GM12878 (cell line): ENCODE measurements around the gene EMSY. TPM values are rescaled to one million over a fixed set of nuclear protein-coding genes. Genes with fewer than 3 reads are reported as not detected.
"Not testable (repeated sequence)": the region's sequence is repeated elsewhere in the genome, so short reads cannot be mapped to it uniquely, and the experiment has no call there.

ENCODE experiments used
- ATAC-seq: fragments of 200-7000 bp; cut with Tn5 transposase; 3 replicates; pipeline ENCODE4 v1.9.1; 2020; ENCODE audit warnings: mild to moderate bottlenecking, moderate library complexity
- BruUV-seq: library from RNA; stranded (reverse); fragments of 400-500 nt; replicated peaks from 2 replicates; lab custom pipeline; 2021; lab: Mats Ljungman, UMichigan
- CTCF ChIA-PET: fragments of 300-600 bp; sonication (Branson Sonifier 250); formaldehyde crosslinking; extraction: SDS; loops from one replicate; lab custom pipeline; 2021; ENCODE audit warnings: inconsistent platforms; lab: Yijun Ruan, JAX
- POLR2A ChIA-PET: fragments of 350-600 bp; formaldehyde crosslinking; extraction: SDS; loops from one replicate; lab custom pipeline; 2021; ENCODE audit warnings: inconsistent platforms; lab: Charles Lee
- RAD21 ChIA-PET: fragments of 300-600 bp; sonication (Branson Sonifier 250); formaldehyde crosslinking; loops from one replicate; lab custom pipeline; 2023; ENCODE audit warnings: antibody characterized with exemption; ENCODE audit not compliant: unreplicated experiment; lab: Charles Lee
- SMC1A ChIA-PET: fragments of 300-600 bp; sonication (Branson Sonifier 250); formaldehyde crosslinking; loops from one replicate; lab custom pipeline; 2023; ENCODE audit not compliant: unreplicated experiment, uncharacterized antibody; lab: Charles Lee
- DNase-seq: peaks from one replicate; pipeline ENCODE4 v3.0.0-alpha.2; 2011; ENCODE audit warnings: low read depth, low spot score
- FAIRE-seq: peaks from 3 replicates; lab custom pipeline; 2011; peaks lifted over from hg19 to GRCh38; lab: Jason Lieb, UNC
- H2AFZ ChIP-seq: 2 replicates; pipeline ENCODE4 v1.6.0; 2011; ENCODE audit warnings: low read depth, low read length, control low read depth; ENCODE audit not compliant: control insufficient read depth
- H3K27ac ChIP-seq: 2 replicates; pipeline ENCODE4 v1.5.1; 2011; ENCODE audit warnings: control low read depth; ENCODE audit not compliant: control insufficient read depth, insufficient read depth
- H3K27me3 ChIP-seq, 2 experiments: replicated peaks in 1 of 2; 2 replicates each; pipeline versions ENCODE4 v1.6.0 to v1.6.1; 2011; ENCODE audit warnings: low read length in 1 of 2; ENCODE audit not compliant: control insufficient read depth in 2 of 2, insufficient read depth in 2 of 2
- H3K36me3 ChIP-seq, 2 experiments: 2 replicates each; pipeline ENCODE4 v1.5.1; 2011; ENCODE audit warnings: low read length in 1 of 2; ENCODE audit not compliant: control insufficient read depth in 2 of 2, insufficient read depth in 2 of 2
- H3K4me1 ChIP-seq: 2 replicates; pipeline ENCODE4 v1.6.1; 2011; ENCODE audit warnings: mild to moderate bottlenecking, low read length, moderate library complexity, mixed read lengths; ENCODE audit not compliant: control insufficient read depth, insufficient read depth
- H3K4me2 ChIP-seq: 2 replicates; pipeline ENCODE4 v1.6.0; 2011; ENCODE audit warnings: control low read depth; ENCODE audit not compliant: control insufficient read depth, insufficient read depth
- H3K4me3 ChIP-seq: fragments of 200-600 bp; sonication (generic); 2 replicates; pipeline ENCODE4 v1.5.1; 2016
- H3K79me2 ChIP-seq: 2 replicates; pipeline ENCODE4 v1.6.0; 2011; ENCODE audit warnings: low read length; ENCODE audit not compliant: control insufficient read depth, insufficient read depth
- H3K9ac ChIP-seq: 2 replicates; pipeline ENCODE4 v1.8.0; 2011; ENCODE audit warnings: low read length, control low read depth, mixed read lengths; ENCODE audit not compliant: control insufficient read depth, insufficient read depth
- H3K9me3 ChIP-seq: replicated peaks from 3 replicates; pipeline ENCODE4 v1.5.1; 2011; ENCODE audit warnings: mild to moderate bottlenecking, low read length; ENCODE audit not compliant: control insufficient read depth, insufficient read depth
- H4K20me1 ChIP-seq: 2 replicates; pipeline ENCODE4 v1.6.0; 2011; ENCODE audit not compliant: control insufficient read depth, insufficient read depth
- ATF7 ChIP-seq: fragments of 450-650 bp; IDR thresholded peaks from 2 replicates; pipeline ENCODE4 v1.6.1; 2016; ENCODE audit warnings: low read depth, mild to moderate bottlenecking
- EP300 ChIP-seq, 2 experiments: fragments of 150-350 bp in 1 of 2; IDR thresholded peaks; 2 replicates each; pipeline ENCODE4 v1.6.1; 2011 to 2012; ENCODE audit warnings: low read depth in 2 of 2, low read length in 2 of 2, borderline replicate concordance in 1 of 2, improper control_type of control experiment in 1 of 2, inconsistent platforms in 1 of 2; ENCODE audit not compliant: control insufficient read depth in 1 of 2
- KAT2A ChIP-seq: conservative IDR thresholded peaks from 2 replicates; pipeline ENCODE4 v1.6.1; 2011; ENCODE audit warnings: low read depth, low read length; ENCODE audit not compliant: control insufficient read depth
- MTA2 ChIP-seq: fragments of 450-650 bp; IDR thresholded peaks from 2 replicates; pipeline ENCODE4 v1.6.1; 2016; ENCODE audit warnings: low read depth, mild to moderate bottlenecking, moderate library complexity
- SMAD1 ChIP-seq: fragments of 450-650 bp; IDR thresholded peaks from 2 replicates; pipeline ENCODE4 v1.6.1; 2018; ENCODE audit warnings: mild to moderate bottlenecking, low read depth; ENCODE audit not compliant: partially characterized antibody
- WGBS: methylation state at CpG from one replicate; pipeline ENCODE4 v1.1.6; 2016; ENCODE audit warnings: low lambda C conversion rate; ENCODE audit not compliant: insufficient replicate concordance, insufficient coverage; ENCODE audit errors: missing lambda C conversion rate; 5-methylcytosine and 5-hydroxymethylcytosine counted together
- in situ Hi-C: fragments of 300-500 bp; cut with MboI; formaldehyde crosslinking; loops from 9 replicates; pipeline ENCODE4 v1.14.3; 2018; ENCODE audit warnings: mixed read lengths
- intact Hi-C: fragments of 100-400 bp; cut with micrococcal nuclease; formaldehyde crosslinking; loops from one replicate; pipeline ENCODE4 v1.14.2; 2022; ENCODE audit not compliant: unreplicated experiment
- polyA plus RNA-seq, 11 experiments: library from polyadenylated mRNA; depleted of rRNA in 4 of 11; unstranded in 6 of 11; stranded (reverse) in 5 of 11; fragments of >200 nt; fragmentation: Nextera tagmentation in 4 of 11; fragmentation: Illumina TruSeq in 1 of 11; extraction: Ambion mirVana in 4 of 11; extraction: Trizol in 1 of 11; gene quantifications; 1 replicate in 1 of 11; 2 replicates in 10 of 11; pipeline versions ENCODE4 v1.2.1 to v1.2.3, GENCODE V29; 2011 to 2016; ENCODE audit warnings: inconsistent platforms in 2 of 11, missing spikeins in 2 of 11, low read depth in 1 of 11
- total RNA-seq, 4 experiments: library from RNA; depleted of rRNA in 3 of 4; stranded (reverse); fragments of >200 nt in 3 of 4; fragmentation: Illumina TruSeq in 1 of 4; extraction: Trizol in 1 of 4; gene quantifications; 2 replicates each; pipeline versions ENCODE4 v1.2.1 to v1.2.3, GENCODE V29; 2013 to 2021
- TF ChIP-seq, protein P1 (sequence below): fragments of 450-650 bp; IDR thresholded peaks from 2 replicates; pipeline ENCODE4 v1.6.1; 2017; ENCODE audit warnings: mild to moderate bottlenecking, moderate library complexity
- TF ChIP-seq, protein P2 (sequence below): IDR thresholded peaks from 2 replicates; pipeline ENCODE4 v1.6.1; 2012; ENCODE audit warnings: low read depth, low read length, improper control_type of control experiment

Gene EMSY
- total and polyA plus RNA-seq, 10 of the 15 experiments (the other 5 are each of a cell fraction or from before 2014, with no cell fraction given): 9.3 to 26.9 (median 13.0) TPM

DNA sequence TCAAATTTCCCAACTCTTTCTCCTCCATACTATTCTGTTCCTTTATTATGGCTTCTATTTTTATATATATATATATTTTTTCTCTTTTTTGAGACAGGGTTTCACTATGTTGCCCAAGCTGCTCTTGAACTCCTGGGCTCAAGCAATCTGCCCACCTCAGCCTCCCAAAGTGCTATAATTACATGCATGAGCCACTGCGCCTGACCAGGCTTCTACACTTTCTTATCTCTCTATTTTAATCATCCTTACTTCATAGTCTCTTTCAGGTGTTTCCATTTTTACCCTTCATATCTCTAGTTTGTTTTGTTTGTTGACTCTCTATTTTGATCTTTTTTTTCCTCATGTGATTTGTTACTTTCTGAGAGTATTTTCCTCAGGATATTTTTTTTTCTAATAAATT lies 43.9 kb upstream of the EMSY start:
- intact Hi-C loops: no loop called here
- ATAC-seq: no peak
- H3K27ac ChIP-seq: no peak overlapping the region
- no peak for TF ChIP-seq EP300 (IDR thresholded peaks at IDR 0.05; ENCODE audit: borderline replicate concordance in 1 of 2, control insufficient read depth in 1 of 2, low read depth in 2 of 2, low read length in 2 of 2)
- no peak for TF ChIP-seq MTA2
- TF ChIP-seq, protein P1, sequence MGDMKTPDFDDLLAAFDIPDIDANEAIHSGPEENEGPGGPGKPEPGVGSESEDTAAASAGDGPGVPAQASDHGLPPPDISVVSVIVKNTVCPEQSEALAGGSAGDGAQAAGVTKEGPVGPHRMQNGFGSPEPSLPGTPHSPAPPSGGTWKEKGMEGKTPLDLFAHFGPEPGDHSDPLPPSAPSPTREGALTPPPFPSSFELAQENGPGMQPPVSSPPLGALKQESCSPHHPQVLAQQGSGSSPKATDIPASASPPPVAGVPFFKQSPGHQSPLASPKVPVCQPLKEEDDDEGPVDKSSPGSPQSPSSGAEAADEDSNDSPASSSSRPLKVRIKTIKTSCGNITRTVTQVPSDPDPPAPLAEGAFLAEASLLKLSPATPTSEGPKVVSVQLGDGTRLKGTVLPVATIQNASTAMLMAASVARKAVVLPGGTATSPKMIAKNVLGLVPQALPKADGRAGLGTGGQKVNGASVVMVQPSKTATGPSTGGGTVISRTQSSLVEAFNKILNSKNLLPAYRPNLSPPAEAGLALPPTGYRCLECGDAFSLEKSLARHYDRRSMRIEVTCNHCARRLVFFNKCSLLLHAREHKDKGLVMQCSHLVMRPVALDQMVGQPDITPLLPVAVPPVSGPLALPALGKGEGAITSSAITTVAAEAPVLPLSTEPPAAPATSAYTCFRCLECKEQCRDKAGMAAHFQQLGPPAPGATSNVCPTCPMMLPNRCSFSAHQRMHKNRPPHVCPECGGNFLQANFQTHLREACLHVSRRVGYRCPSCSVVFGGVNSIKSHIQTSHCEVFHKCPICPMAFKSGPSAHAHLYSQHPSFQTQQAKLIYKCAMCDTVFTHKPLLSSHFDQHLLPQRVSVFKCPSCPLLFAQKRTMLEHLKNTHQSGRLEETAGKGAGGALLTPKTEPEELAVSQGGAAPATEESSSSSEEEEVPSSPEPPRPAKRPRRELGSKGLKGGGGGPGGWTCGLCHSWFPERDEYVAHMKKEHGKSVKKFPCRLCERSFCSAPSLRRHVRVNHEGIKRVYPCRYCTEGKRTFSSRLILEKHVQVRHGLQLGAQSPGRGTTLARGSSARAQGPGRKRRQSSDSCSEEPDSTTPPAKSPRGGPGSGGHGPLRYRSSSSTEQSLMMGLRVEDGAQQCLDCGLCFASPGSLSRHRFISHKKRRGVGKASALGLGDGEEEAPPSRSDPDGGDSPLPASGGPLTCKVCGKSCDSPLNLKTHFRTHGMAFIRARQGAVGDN: no peak
- no peak for TF ChIP-seq SMAD1
- TF ChIP-seq, protein P2, sequence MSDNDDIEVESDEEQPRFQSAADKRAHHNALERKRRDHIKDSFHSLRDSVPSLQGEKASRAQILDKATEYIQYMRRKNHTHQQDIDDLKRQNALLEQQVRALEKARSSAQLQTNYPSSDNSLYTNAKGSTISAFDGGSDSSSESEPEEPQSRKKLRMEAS: no peak
- TF ChIP-seq KAT2A: no peak
- TF ChIP-seq ATF7: no peak
- TF ChIP-seq, all 136 proteins: peak for 0
- in situ Hi-C loops: no loop called here
- WGBS: 0% methylated on average over 1 of the region's 1 CpG
- no peak for FAIRE-seq
- ChIA-PET RAD21 (no interaction called here), POLR2A (no interaction called here), SMC1A (no interaction called here), CTCF (no interaction called here)
- DNase-seq: no peak
- Histone ChIP-seq H3K36me3 (no peaks in the 10 kb centered on the region), H3K27me3 (no peaks in the 10 kb centered on the region), H2AFZ (no peak overlapping the region), H4K20me1 (no peaks in the 10 kb centered on the region), H3K4me3 (no peak overlapping the region), H3K79me2 (no peaks in the 10 kb centered on the region), H3K9ac (no peak overlapping the region), H3K4me2 (no peak overlapping the region), H3K9me3 (no peaks in the 10 kb centered on the region), H3K4me1 (no peaks in the 10 kb centered on the region)
- no TSS peak for BruUV-seq

DNA sequence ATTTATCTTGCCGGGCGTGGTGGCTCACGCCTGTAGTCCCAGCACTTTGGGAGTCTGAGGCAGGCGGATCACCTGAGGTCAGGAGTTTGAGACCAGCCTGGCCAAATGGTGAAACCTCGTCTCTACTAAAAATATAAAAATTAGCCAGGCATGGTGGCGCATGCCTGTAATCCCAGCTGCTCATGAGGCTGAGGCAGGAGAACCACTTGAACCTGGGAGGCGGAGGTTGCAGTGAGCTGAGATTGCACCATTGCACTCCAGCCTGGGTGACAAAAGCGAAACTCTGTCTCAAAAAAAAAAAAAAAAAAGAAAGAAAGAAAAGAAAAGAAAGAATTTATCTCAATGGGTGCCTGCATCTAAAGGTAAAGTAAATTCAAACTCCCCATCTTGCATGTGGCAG lies 43.3 kb upstream of the EMSY start:
- H2AFZ ChIP-seq, H3K9me3 ChIP-seq, H3K9ac ChIP-seq, H4K20me1 ChIP-seq, H3K4me1 ChIP-seq, ATAC-seq, H3K4me2 ChIP-seq, H3K4me3 ChIP-seq, H3K79me2 ChIP-seq, intact Hi-C loops, BruUV-seq, H3K36me3 ChIP-seq, RAD21 ChIA-PET, DNase-seq, H3K27me3 ChIP-seq, FAIRE-seq, CTCF ChIA-PET, POLR2A ChIA-PET, H3K27ac ChIP-seq, in situ Hi-C loops, SMC1A ChIA-PET: not testable (repeated sequence)
- 64% methylated on average over 8 of the region's 8 CpGs for WGBS
